IMR-90 (cell line): ENCODE measurements around the gene IL11RA. TPM values are rescaled to one million over a fixed set of nuclear protein-coding genes. Genes with fewer than 3 reads are reported as not detected.

Experiments used
- ATAC-seq: fragments of 200-7000 bp; cut with Tn5 transposase; 2 replicates; pipeline ENCODE4 v1.9.1; 2020; ENCODE audit warnings: low read depth, mild to moderate bottlenecking, moderate library complexity
- BruUV-seq: library from RNA; stranded (reverse); fragments of 400-500 nt; replicated peaks from 2 replicates; lab custom pipeline; 2021; lab: Mats Ljungman, UMichigan
- CTCF ChIA-PET: fragments of 300-600 bp; formaldehyde crosslinking; extraction: SDS; loops from one replicate; lab custom pipeline; 2021; ENCODE audit warnings: antibody characterized with exemption; lab: Yijun Ruan, JAX
- POLR2A ChIA-PET: fragments of 300-600 bp; sonication (Branson Sonifier 250); formaldehyde crosslinking; loops from one replicate; lab custom pipeline; 2022; ENCODE audit warnings: antibody characterized with exemption; ENCODE audit not compliant: unreplicated experiment; lab: Charles Lee
- DNase-seq: peaks from one replicate; pipeline ENCODE4 v3.0.0; 2013
- H2AFZ ChIP-seq: replicated peaks from 2 replicates; pipeline ENCODE3; 2013; ENCODE audit warnings: low read length, mild to moderate bottlenecking; ENCODE audit not compliant: poor library complexity
- H2AK5ac ChIP-seq: 2 replicates; pipeline ENCODE4 v1.6.1; 2013; ENCODE audit warnings: low read depth, low read length, inconsistent platforms
- H2AK9ac ChIP-seq: replicated peaks from 2 replicates; pipeline ENCODE3; 2013; ENCODE audit warnings: mild to moderate bottlenecking, low read depth, low read length, moderate library complexity; ENCODE audit not compliant: poor library complexity
- H2BK120ac ChIP-seq: 2 replicates; pipeline ENCODE4 v1.6.1; 2013; ENCODE audit warnings: low read depth, low read length, inconsistent platforms
- H2BK15ac ChIP-seq: 3 replicates; pipeline ENCODE4 v1.6.1; 2013; ENCODE audit warnings: low read depth, low read length, inconsistent platforms
- H2BK20ac ChIP-seq: 2 replicates; pipeline ENCODE4 v1.6.1; 2013; ENCODE audit warnings: low read depth, mild to moderate bottlenecking, inconsistent platforms, low read length, moderate library complexity
- H2BK5ac ChIP-seq: 2 replicates; pipeline ENCODE4 v1.6.1; 2013; ENCODE audit warnings: mild to moderate bottlenecking, low read depth, low read length, inconsistent platforms; ENCODE audit not compliant: poor library complexity, severe bottlenecking
- H3K14ac ChIP-seq: replicated peaks from 2 replicates; pipeline ENCODE4 v1.6.1; 2013; ENCODE audit warnings: low read depth, low read length, inconsistent platforms
- H3K18ac ChIP-seq: 2 replicates; pipeline ENCODE4 v1.6.1; 2013; ENCODE audit warnings: low read depth, low read length, control low read depth
- H3K23ac ChIP-seq: 2 replicates; pipeline ENCODE4 v1.6.1; 2013; ENCODE audit warnings: low read depth, low read length, inconsistent platforms
- H3K27ac ChIP-seq: 2 replicates; pipeline ENCODE4 v1.5.1; 2013; ENCODE audit warnings: mild to moderate bottlenecking, control low read depth, low read length; ENCODE audit not compliant: insufficient read depth
- H3K27me3 ChIP-seq: 2 replicates; pipeline ENCODE4 v1.6.1; 2013; ENCODE audit warnings: low read length; ENCODE audit not compliant: control insufficient read depth, insufficient read depth
- H3K36me3 ChIP-seq: 2 replicates; pipeline ENCODE4 v1.6.1; 2013; ENCODE audit warnings: low read length, mixed read lengths; ENCODE audit not compliant: control insufficient read depth, insufficient read depth
- H3K4ac ChIP-seq: 2 replicates; pipeline ENCODE4 v1.6.1; 2013; ENCODE audit warnings: low read depth, low read length, inconsistent platforms
- H3K4me1 ChIP-seq: 2 replicates; pipeline ENCODE4 v1.6.1; 2013; ENCODE audit warnings: low read length, mixed read lengths; ENCODE audit not compliant: control insufficient read depth, insufficient read depth
- H3K4me2 ChIP-seq: 2 replicates; pipeline ENCODE4 v1.6.1; 2013; ENCODE audit warnings: low read depth, mild to moderate bottlenecking, control low read depth, low read length, moderate library complexity
- H3K4me3 ChIP-seq: 2 replicates; pipeline ENCODE4 v1.5.1; 2013; ENCODE audit warnings: low read depth, mild to moderate bottlenecking, control low read depth, low read length, moderate library complexity; ENCODE audit not compliant: insufficient read depth
- H3K56ac ChIP-seq: 2 replicates; pipeline ENCODE4 v1.6.1; 2013; ENCODE audit warnings: low read length, inconsistent platforms; ENCODE audit not compliant: insufficient read depth; ENCODE audit errors: extremely low read depth
- H3K79me1 ChIP-seq, 2 experiments: 2 replicates each; pipeline ENCODE4 v1.6.1; 2013; ENCODE audit warnings: low read length in 2 of 2, inconsistent platforms in 1 of 2, low read depth in 1 of 2
- H3K9ac ChIP-seq: 2 replicates; pipeline ENCODE4 v1.6.1; 2013; ENCODE audit warnings: low read depth, low read length, control low read depth
- H3K9me1 ChIP-seq: 2 replicates; pipeline ENCODE4 v1.6.1; 2013; ENCODE audit warnings: low read length, inconsistent platforms; ENCODE audit not compliant: insufficient read depth
- H3K9me3 ChIP-seq: 2 replicates; pipeline ENCODE4 v1.6.1; 2013; ENCODE audit warnings: low read length; ENCODE audit not compliant: control insufficient read depth, insufficient read depth
- H4K20me1 ChIP-seq: 2 replicates; pipeline ENCODE4 v1.6.1; 2013; ENCODE audit warnings: low read length, inconsistent platforms; ENCODE audit not compliant: insufficient read depth
- H4K5ac ChIP-seq: 2 replicates; pipeline ENCODE4 v1.6.1; 2013; ENCODE audit warnings: mild to moderate bottlenecking, low read depth, low read length, control low read depth
- H4K8ac ChIP-seq, 2 experiments: 2 replicates each; pipeline ENCODE4 v1.6.1; 2013; ENCODE audit warnings: low read depth in 2 of 2, low read length in 2 of 2, control low read depth in 1 of 2, inconsistent platforms in 1 of 2
- H4K91ac ChIP-seq: 2 replicates; pipeline ENCODE4 v1.6.1; 2013; ENCODE audit warnings: low read depth, low read length, inconsistent platforms; ENCODE audit not compliant: insufficient read depth
- BHLHE40 ChIP-seq: fragments of 150-350 bp; IDR thresholded peaks from 2 replicates; pipeline ENCODE4 v1.6.1; 2016; ENCODE audit warnings: mild to moderate bottlenecking, low read depth, low read length
- MAZ ChIP-seq: IDR thresholded peaks from 2 replicates; pipeline ENCODE4 v1.6.1; 2012; ENCODE audit warnings: low read depth, mild to moderate bottlenecking, low read length, improper control_type of control experiment, moderate library complexity, borderline replicate concordance
- MXI1 ChIP-seq: IDR thresholded peaks from 2 replicates; pipeline ENCODE4 v1.6.1; 2012; ENCODE audit warnings: low read depth, mild to moderate bottlenecking, low read length, moderate library complexity, borderline replicate concordance
- RCOR1 ChIP-seq: IDR thresholded peaks from 2 replicates; pipeline ENCODE4 v1.6.1; 2012; ENCODE audit warnings: mild to moderate bottlenecking, low read length, improper control_type of control experiment; ENCODE audit not compliant: insufficient replicate concordance
- SMC3 ChIP-seq: fragments of 150-350 bp; IDR thresholded peaks from 2 replicates; pipeline ENCODE4 v1.6.1; 2016; ENCODE audit warnings: low read depth, mild to moderate bottlenecking, antibody characterized with exemption, low read length, moderate library complexity
- WGBS, 2 experiments: methylation state at CpG; one replicate each; pipeline versions ENCODE4 v1.1.5 to v1.1.7; 2013; ENCODE audit warnings: missing lambda C conversion rate in 2 of 2; ENCODE audit not compliant: insufficient read length in 1 of 2; ENCODE audit errors: extremely low coverage in 2 of 2; 5-methylcytosine and 5-hydroxymethylcytosine counted together
- dilution Hi-C: fragments of 300-500 bp; cut with HindIII; formaldehyde crosslinking; loops from one replicate; pipeline ENCODE4 v1.14.3; 2018; ENCODE audit warnings: low sequenced_read_pairs; ENCODE audit not compliant: unreplicated experiment
- in situ Hi-C: fragments of 300-500 bp; cut with MboI; formaldehyde crosslinking; loops from 3 replicates; pipeline ENCODE4 v1.14.3; 2019; ENCODE audit warnings: low sequenced_read_pairs, inconsistent platforms, mixed read lengths
- intact Hi-C: fragments of 100-400 bp; cut with micrococcal nuclease; formaldehyde crosslinking; loops from 2 replicates; pipeline ENCODE4 v1.10.0; 2022
- polyA plus RNA-seq, 3 experiments: library from polyadenylated mRNA; depleted of rRNA; stranded (reverse); fragments of >200 nt; gene quantifications; 2 replicates each; pipeline ENCODE4 v1.2.3, GENCODE V29; 2012; ENCODE audit warnings: low replicate concordance in 1 of 3
- total RNA-seq: library from RNA; depleted of rRNA; stranded (reverse); fragments of >200 nt; gene quantifications from 2 replicates; pipeline ENCODE4 v1.2.3, GENCODE V29; 2012

The IL11RA gene
- total and polyA plus RNA-seq, 2 of the 4 experiments (the other 2 are of a cell fraction): 8.2 to 15.9 TPM

- H3K18ac ChIP-seq: no peak overlapping the region
- peaks cover 25 to 27% of the 10 kb centered on the region in 2 experiments for H3K79me1 ChIP-seq
- no peak overlapping the region for H2AK5ac ChIP-seq
- CTCF ChIA-PET: interaction anchor here (1.0 to 3.3 kb wide), 2 partner anchors 27 to 28 kb away, joined by 3 to 16 read pairs; no protein-coding TSS in a partner anchor
- intact Hi-C loops (no loop called here), in situ Hi-C loops (no loop called here), dilution Hi-C loops (no loop called here)
- peaks cover 2% of the 10 kb centered on the region for H3K36me3 ChIP-seq
- H3K56ac ChIP-seq: no peak overlapping the region
- H2BK15ac ChIP-seq: no peak overlapping the region
- no peak overlapping the region for H2BK120ac ChIP-seq
- no peaks in the 10 kb centered on the region for H3K9me3 ChIP-seq
- POLR2A ChIA-PET: no interaction called here
- no peak overlapping the region for H3K9ac ChIP-seq
- no peaks in the 10 kb centered on the region for H3K4me1 ChIP-seq
- H3K9me1 ChIP-seq: no peaks in the 10 kb centered on the region; the same call in 1 of the 2 replicates
- H2BK20ac ChIP-seq: no peak overlapping the region
- H3K4ac ChIP-seq: no peak overlapping the region
- no peak overlapping the region for H2AFZ ChIP-seq
- no peak overlapping the region for H4K5ac ChIP-seq
- no TSS peak for BruUV-seq
- no peak for ATAC-seq
- H3K4me2 ChIP-seq: no peak overlapping the region
- no peak overlapping the region for H4K8ac ChIP-seq
- no peak for DNase-seq
- no peak overlapping the region for H2AK9ac ChIP-seq
- no peak overlapping the region for H4K91ac ChIP-seq
- no peak overlapping the region for H3K4me3 ChIP-seq
- no peaks in the 10 kb centered on the region for H4K20me1 ChIP-seq
- WGBS, 2 experiments: 71 to 100% methylated on average over 1 of the region's 3 CpGs
- H3K27me3 ChIP-seq: no peaks in the 10 kb centered on the region
- no peak overlapping the region for H3K14ac ChIP-seq
- H3K23ac ChIP-seq: no peak overlapping the region
- no peak overlapping the region for H2BK5ac ChIP-seq
- no peak overlapping the region for H3K27ac ChIP-seq
- TF ChIP-seq BHLHE40 (no peak), RCOR1 (no peak), SMC3 (no peak), MXI1 (no peak), MAZ (no peak)
Measured at GRCh38 chr9:34674440-34674839, 22.5 kb downstream of the IL11RA start.
